A549 (cell line): ENCODE data around the gene RPA4. TPM values are rescaled to one million over a fixed set of nuclear protein-coding genes. Genes with fewer than 3 reads are reported as not detected.
A peak's percentile ranks its signal among the peaks of the same experiment; 100 is the strongest.

Experiments
- ATAC-seq, 2 experiments: fragments of 200-7000 bp in 1 of 2; fragments of >200 bp in 1 of 2; cut with Nextera tagmentation in 1 of 2; cut with Tn5 transposase in 1 of 2; 3 replicates each; pipeline versions ENCODE4 v1.8.0 to v1.9.1; 2018 to 2020; ENCODE audit warnings: mild to moderate bottlenecking in 1 of 2, moderate library complexity in 1 of 2
- CTCF ChIA-PET: fragments of 300-600 bp; sonication (Branson Sonifier 250); formaldehyde crosslinking; extraction: SDS; loops from one replicate; lab custom pipeline; 2021; ENCODE audit warnings: antibody characterized with exemption, inconsistent platforms; lab: Yijun Ruan, JAX
- POLR2A ChIA-PET: fragments of 350-600 bp; formaldehyde crosslinking; extraction: SDS; loops from one replicate; lab custom pipeline; 2021; ENCODE audit warnings: antibody characterized with exemption, inconsistent platforms; lab: Yijun Ruan, JAX
- DNase-seq, 2 experiments: peaks; one replicate each; pipeline versions ENCODE4 v3.0.0 to v3.0.0-alpha.2; 2011 to 2016; ENCODE audit warnings: low read depth in 1 of 2, low spot score in 1 of 2
- FAIRE-seq: peaks from 2 replicates; lab custom pipeline; 2011; peaks lifted over from hg19 to GRCh38; lab: Jason Lieb, UNC
- H3K27ac ChIP-seq, 2 experiments: fragments of >200 bp; sonication (Bioruptor Twin); formaldehyde crosslinking; 3 replicates each; pipeline ENCODE4 v1.5.1; 2016 to 2017
- H3K4me1 ChIP-seq: fragments of >200 bp; sonication (Bioruptor Twin); formaldehyde crosslinking; 3 replicates; pipeline ENCODE4 v1.6.1; 2016
- H3K4me2 ChIP-seq: fragments of >200 bp; sonication (Bioruptor Twin); formaldehyde crosslinking; 3 replicates; pipeline ENCODE4 v1.6.1; 2016
- H3K4me3 ChIP-seq: fragments of >200 bp; sonication (Bioruptor Twin); formaldehyde crosslinking; 3 replicates; pipeline ENCODE4 v1.5.1; 2016
- H3K9me3 ChIP-seq: fragments of >200 bp; sonication (Bioruptor Twin); formaldehyde crosslinking; 3 replicates; pipeline ENCODE4 v1.6.1; 2016
- ATOH8 ChIP-seq: fragments of 250-450 bp; sonication (Bioruptor Pico); IDR thresholded peaks from 2 replicates; pipeline ENCODE4 v1.5.0; 2020; ENCODE audit warnings: low read depth, mild to moderate bottlenecking, moderate library complexity
- BCL3 ChIP-seq: fragments of >200 bp; sonication (Bioruptor Twin); formaldehyde crosslinking; IDR thresholded peaks from 3 replicates; pipeline ENCODE4 v1.6.1; 2016
- BHLHE40 ChIP-seq: IDR thresholded peaks from 2 replicates; pipeline ENCODE4 v1.6.1; 2012; ENCODE audit warnings: low read depth, low read length, inconsistent platforms
- CBX2 ChIP-seq: fragments of 200-600 bp; sonication (generic); IDR thresholded peaks from 2 replicates; pipeline ENCODE4 v1.6.1; 2016; ENCODE audit warnings: low read depth, mild to moderate bottlenecking, borderline replicate concordance
- CHD4 ChIP-seq: fragments of 200-600 bp; sonication (generic); IDR thresholded peaks from 2 replicates; pipeline ENCODE4 v1.6.1; 2016; ENCODE audit warnings: antibody characterized with exemption, mild to moderate bottlenecking, borderline replicate concordance
- E2F6 ChIP-seq: IDR thresholded peaks from 2 replicates; pipeline ENCODE4 v1.6.1; 2012; ENCODE audit warnings: low read depth, borderline replicate concordance
- EHF ChIP-seq: fragments of 250-450 bp; sonication (Bioruptor Pico); IDR thresholded peaks from 2 replicates; pipeline ENCODE4 v1.5.0; 2020; ENCODE audit warnings: mild to moderate bottlenecking
- EHMT2 ChIP-seq: fragments of 200-600 bp; sonication (generic); IDR thresholded peaks from 2 replicates; pipeline ENCODE4 v1.6.1; 2016; ENCODE audit warnings: antibody characterized with exemption, low read depth, mild to moderate bottlenecking, moderate library complexity
- EP300 ChIP-seq, 2 experiments: fragments of >200 bp; sonication (Bioruptor Twin); formaldehyde crosslinking; IDR thresholded peaks; 2 replicates in 1 of 2; 3 replicates in 1 of 2; pipeline ENCODE4 v1.6.1; 2016 to 2017
- ESRRA ChIP-seq: fragments of 150-350 bp; IDR thresholded peaks from 2 replicates; pipeline ENCODE4 v1.6.1; 2014; ENCODE audit warnings: mild to moderate bottlenecking, low read length, borderline replicate concordance
- FOSB ChIP-seq: fragments of 250-450 bp; sonication (Bioruptor Pico); IDR thresholded peaks from 2 replicates; pipeline ENCODE4 v1.5.0; 2020; ENCODE audit warnings: mild to moderate bottlenecking, moderate library complexity
- HES2 ChIP-seq: fragments of >200 bp; sonication (Bioruptor Twin); formaldehyde crosslinking; IDR thresholded peaks from 2 replicates; pipeline ENCODE4 v1.6.1; 2016
- HMGXB4 ChIP-seq: fragments of 250-450 bp; sonication (Bioruptor Pico); IDR thresholded peaks from 2 replicates; pipeline ENCODE4 v1.5.0; 2021; ENCODE audit warnings: mild to moderate bottlenecking, moderate library complexity, borderline replicate concordance
- HOXA7 ChIP-seq: fragments of 250-450 bp; sonication (Bioruptor Pico); IDR thresholded peaks from 2 replicates; pipeline ENCODE4 v1.5.0; 2020; ENCODE audit warnings: mild to moderate bottlenecking, moderate library complexity
- HOXB13 ChIP-seq: fragments of 250-450 bp; sonication (Bioruptor Pico); IDR thresholded peaks from 2 replicates; pipeline ENCODE4 v1.5.0; 2020; ENCODE audit warnings: low read depth, mild to moderate bottlenecking, moderate library complexity
- JUN ChIP-seq, 2 experiments: fragments of >200 bp; sonication (Bioruptor Twin); formaldehyde crosslinking; IDR thresholded peaks; 2 replicates in 1 of 2; 3 replicates in 1 of 2; pipeline ENCODE4 v1.6.1; 2016 to 2017
- NPAS2 ChIP-seq: fragments of 250-450 bp; sonication (Bioruptor Pico); IDR thresholded peaks from 2 replicates; pipeline ENCODE4 v1.8.0; 2022; ENCODE audit warnings: mild to moderate bottlenecking, moderate library complexity, borderline replicate concordance
- NR3C1 ChIP-seq: fragments of >200 bp; sonication (Bioruptor Twin); formaldehyde crosslinking; IDR thresholded peaks from 3 replicates; pipeline ENCODE4 v1.6.1; 2017
- PBX3 ChIP-seq: IDR thresholded peaks from 2 replicates; pipeline ENCODE4 v1.6.1; 2012
- POLR2AphosphoS2 ChIP-seq: conservative IDR thresholded peaks from 2 replicates; pipeline ENCODE4 v1.6.1; 2012; ENCODE audit warnings: low read length, improper control_type of control experiment, inconsistent platforms
- RCOR1 ChIP-seq: fragments of 150-350 bp; IDR thresholded peaks from 2 replicates; pipeline ENCODE4 v1.6.1; 2014; ENCODE audit warnings: antibody characterized with exemption, low read length, low read depth
- REST ChIP-seq: fragments of 200-600 bp; sonication (generic); IDR thresholded peaks from 2 replicates; pipeline ENCODE4 v1.6.1; 2016; ENCODE audit warnings: antibody characterized with exemption, mild to moderate bottlenecking, moderate library complexity
- RFX5 ChIP-seq: fragments of 450-650 bp; IDR thresholded peaks from 2 replicates; pipeline ENCODE4 v1.7.1; 2014; ENCODE audit warnings: antibody characterized with exemption, mild to moderate bottlenecking, moderate library complexity
- RNF2 ChIP-seq: fragments of 200-600 bp; sonication (generic); IDR thresholded peaks from 2 replicates; pipeline ENCODE4 v1.6.1; 2016; ENCODE audit warnings: low read depth, mild to moderate bottlenecking, antibody characterized with exemption, moderate library complexity, borderline replicate concordance
- USF2 ChIP-seq: fragments of 450-650 bp; IDR thresholded peaks from 2 replicates; pipeline ENCODE4 v1.6.1; 2014; ENCODE audit warnings: antibody characterized with exemption
- WGBS: methylation state at CpG from one replicate; pipeline ENCODE4 v1.1.6; 2017; ENCODE audit errors: missing lambda C conversion rate; 5-methylcytosine and 5-hydroxymethylcytosine counted together
- polyA plus RNA-seq, 4 experiments: library from polyadenylated mRNA; depleted of rRNA in 3 of 4; stranded (reverse); fragments of >200 nt; fragmentation: RNase III in 1 of 4; extraction: RNeasy Plus Mini Kit Qiagen cat#74134 plus additional on column Dnase treatment in 1 of 4; gene quantifications; 2 replicates in 3 of 4; 3 replicates in 1 of 4; pipeline ENCODE4 v1.2.3, GENCODE V29; 2011 to 2017

The RPA4 gene
- polyA plus RNA-seq, 2 of the 4 experiments (the other 2 are of a cell fraction) = 0.09 to 0.23 TPM

GRCh38 chrX:96906741-96907140 lies 23.0 kb downstream of the RPA4 start:
- no peak overlapping the region for H3K4me2 ChIP-seq
- 93% methylated on average over 2 of the region's 2 CpGs for WGBS
- POLR2A ChIA-PET = no interaction called here
- H3K9me3 ChIP-seq = no peaks in the 10 kb centered on the region
- ATAC-seq (no peak), DNase-seq (peak in 1 of 2 experiments; percentile 5), FAIRE-seq (no peak)
- H3K4me1 ChIP-seq = peaks cover 4% of the 10 kb centered on the region; the same call in 2 of the 3 replicates
- no peak overlapping the region for H3K4me3 ChIP-seq
- CTCF ChIA-PET = no interaction called here
- H3K27ac ChIP-seq = no peak overlapping the region
- TF ChIP-seq NPAS2 (CRISPR knock-in tag) (no peak), CBX2 (no peak), USF2 (no peak), FOSB (CRISPR knock-in tag) (no peak), ESRRA (no peak), E2F6 (no peak), RCOR1 (no peak), POLR2AphosphoS2 (no peak), CHD4 (no peak), RNF2 (no peak), EHF (CRISPR knock-in tag) (no peak), BHLHE40 (no peak), JUN (IDR thresholded peaks at IDR 0.05) (no peak), REST (no peak), HES2 (no peak), EHMT2 (no peak)

GRCh38 chrX:96907516-96908272 lies 24.0 kb downstream of the RPA4 start:
- peaks cover 8% of the 10 kb centered on the region; the same call in 2 of the 3 replicates for H3K4me1 ChIP-seq
- FAIRE-seq (no peak), DNase-seq (no peak), ATAC-seq (no peak)
- no peak overlapping the region for H3K4me3 ChIP-seq
- H3K9me3 ChIP-seq = no peaks in the 10 kb centered on the region
- 60% methylated on average over 3 of the region's 3 CpGs for WGBS
- ChIA-PET POLR2A (no interaction called here), CTCF (no interaction called here)
- no peak overlapping the region for H3K27ac ChIP-seq
- H3K4me2 ChIP-seq = no peak overlapping the region
- TF ChIP-seq RFX5 = no peak
- no peak for TF ChIP-seq ATOH8
- TF ChIP-seq NR3C1 = no peak
- no peak for TF ChIP-seq PBX3
- TF ChIP-seq HOXA7 (CRISPR knock-in tag) = no peak
- no peak for TF ChIP-seq POLR2AphosphoS2
- TF ChIP-seq BCL3 = no peak
- no peak for TF ChIP-seq HOXB13 (CRISPR knock-in tag)
- TF ChIP-seq CBX2 = no peak
- no peak for TF ChIP-seq EHF (CRISPR knock-in tag)
- TF ChIP-seq HMGXB4 (CRISPR knock-in tag) = no peak
- TF ChIP-seq EP300 (IDR thresholded peaks at IDR 0.05) = no peak
- TF ChIP-seq HES2 = no peak
